ENCODE data around the gene ITPR3.

GRCh38 chr6:33720998-33721397 is 99.9 kb downstream of the ITPR3 start:
- TF ChIP-seq CTCF (IDR thresholded peaks at IDR 0.05) (no peak), POLR2A (IDR thresholded peaks at IDR 0.05) (no peak), EP300 (IDR thresholded peaks at IDR 0.05) (no peak)
